ENCODE data around the gene CRISPLD2. TPM values are rescaled to one million over a fixed set of nuclear protein-coding genes. Genes with fewer than 3 reads are reported as not detected.

Gene CRISPLD2
- polyA plus RNA-seq, 1 experiment, result 103 TPM

- TF ChIP-seq, protein P1, sequence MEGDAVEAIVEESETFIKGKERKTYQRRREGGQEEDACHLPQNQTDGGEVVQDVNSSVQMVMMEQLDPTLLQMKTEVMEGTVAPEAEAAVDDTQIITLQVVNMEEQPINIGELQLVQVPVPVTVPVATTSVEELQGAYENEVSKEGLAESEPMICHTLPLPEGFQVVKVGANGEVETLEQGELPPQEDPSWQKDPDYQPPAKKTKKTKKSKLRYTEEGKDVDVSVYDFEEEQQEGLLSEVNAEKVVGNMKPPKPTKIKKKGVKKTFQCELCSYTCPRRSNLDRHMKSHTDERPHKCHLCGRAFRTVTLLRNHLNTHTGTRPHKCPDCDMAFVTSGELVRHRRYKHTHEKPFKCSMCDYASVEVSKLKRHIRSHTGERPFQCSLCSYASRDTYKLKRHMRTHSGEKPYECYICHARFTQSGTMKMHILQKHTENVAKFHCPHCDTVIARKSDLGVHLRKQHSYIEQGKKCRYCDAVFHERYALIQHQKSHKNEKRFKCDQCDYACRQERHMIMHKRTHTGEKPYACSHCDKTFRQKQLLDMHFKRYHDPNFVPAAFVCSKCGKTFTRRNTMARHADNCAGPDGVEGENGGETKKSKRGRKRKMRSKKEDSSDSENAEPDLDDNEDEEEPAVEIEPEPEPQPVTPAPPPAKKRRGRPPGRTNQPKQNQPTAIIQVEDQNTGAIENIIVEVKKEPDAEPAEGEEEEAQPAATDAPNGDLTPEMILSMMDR (IDR thresholded peaks at IDR 0.05; ENCODE audit: low read depth, low read length), result no peak
- H3K27ac ChIP-seq (ENCODE audit: low read depth, low read length), result no peak overlapping the region
- ChIA-PET POLR2A (no interaction called here), CTCF (interaction anchor here (0.6 kb wide), 1 partner anchor 65 kb away, joined by 17 read pairs; no protein-coding TSS in a partner anchor)
- DNase-seq (ENCODE audit: low read depth, low spot score), result no peak
- no peaks in the 10 kb centered on the region for H3K27me3 ChIP-seq (ENCODE audit: control insufficient read depth, insufficient read depth, low read length)
- no peak overlapping the region for H3K4me3 ChIP-seq (ENCODE audit: low read depth, low read length)
- no peaks in the 10 kb centered on the region for H3K9me3 ChIP-seq (ENCODE audit: control insufficient read depth, insufficient read depth, low read length)
These were observed 87.8 kb downstream of the CRISPLD2 start for GRCh38 chr16:84907575-84907974.

DNA sequence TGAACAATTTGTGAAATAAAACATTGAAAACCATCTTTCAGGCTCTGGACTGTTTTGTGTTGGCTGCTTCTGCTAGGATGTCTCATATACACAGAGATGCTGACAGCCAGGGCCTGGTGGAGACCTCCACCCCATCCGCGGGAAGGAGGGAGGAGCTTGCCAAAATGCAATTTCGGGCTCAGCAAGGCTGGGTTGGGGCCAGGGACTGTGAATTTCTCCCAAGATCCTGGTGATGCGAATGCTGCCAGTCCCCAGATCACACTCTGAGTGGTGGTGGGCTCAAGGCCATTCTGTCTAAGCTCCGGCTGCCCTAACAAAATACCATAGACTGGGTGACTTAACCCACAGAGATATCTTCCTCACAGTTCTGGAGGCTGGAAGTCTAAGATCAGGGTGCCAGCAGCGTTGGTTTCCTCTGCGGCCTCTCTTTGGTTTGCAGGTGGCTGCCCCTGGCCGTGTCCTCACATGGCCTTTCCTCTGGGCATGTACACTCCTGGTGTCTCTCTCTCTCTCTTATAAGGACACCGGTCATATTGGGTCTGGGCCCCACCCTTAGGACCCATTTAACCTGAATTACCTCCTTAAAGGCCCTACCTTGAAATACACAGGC lies 89.8 kb downstream of the CRISPLD2 start:
- no peak for DNase-seq (ENCODE audit: low read depth, low spot score)
- Histone ChIP-seq H3K27ac (ENCODE audit: low read depth, low read length) (no peak overlapping the region), H3K27me3 (ENCODE audit: control insufficient read depth, insufficient read depth, low read length) (no peaks in the 10 kb centered on the region), H3K4me3 (ENCODE audit: low read depth, low read length) (no peak overlapping the region), H3K9me3 (ENCODE audit: control insufficient read depth, insufficient read depth, low read length) (no peaks in the 10 kb centered on the region)
- ChIA-PET POLR2A (interaction anchor here (0.6 kb wide), 1 partner anchor 83 kb away, joined by 5 read pairs; no protein-coding TSS in a partner anchor), CTCF (interaction anchor here (0.6 kb wide), 1 partner anchor 38 kb away, joined by 7 read pairs; no protein-coding TSS in a partner anchor)
- TF ChIP-seq, protein P1 (IDR thresholded peaks at IDR 0.05; ENCODE audit: low read depth, low read length), result no peak

DNA sequence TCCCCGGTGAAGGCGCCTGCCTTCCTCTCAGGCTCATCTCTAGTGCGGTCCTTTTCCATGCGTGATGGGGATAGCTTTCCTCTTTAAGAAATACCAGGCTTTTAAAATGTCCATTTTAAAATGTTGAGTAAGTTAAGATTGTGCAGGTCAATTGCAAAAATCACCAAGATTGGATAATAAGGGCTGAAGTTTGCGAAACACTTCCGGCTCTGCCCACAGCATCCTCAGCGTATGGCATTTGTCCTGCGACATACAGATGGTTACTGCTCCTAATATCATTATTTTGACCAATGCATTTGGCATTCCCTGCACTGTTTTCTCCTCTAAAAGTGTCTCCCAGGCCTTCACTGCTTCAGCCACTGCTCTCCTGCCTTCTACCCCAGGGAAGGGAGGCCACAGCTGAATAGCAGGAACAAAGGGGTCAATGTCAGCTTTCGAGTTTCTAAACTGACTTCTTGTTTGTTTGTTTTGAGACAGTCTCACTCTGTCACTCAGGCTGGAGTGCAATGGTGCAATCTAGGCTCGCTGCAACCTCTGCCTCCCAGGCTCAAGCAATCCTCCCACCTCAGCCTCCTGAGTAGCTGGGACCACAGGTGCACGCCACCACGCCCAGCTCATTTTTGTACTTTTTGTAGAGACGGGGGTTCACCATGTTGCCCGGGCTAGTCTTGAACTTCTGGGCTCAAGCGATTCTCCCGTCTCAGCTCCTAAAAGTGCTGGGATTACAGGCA lies 91.9 kb downstream of the CRISPLD2 start:
- TF ChIP-seq, protein P1 (IDR thresholded peaks at IDR 0.05; ENCODE audit: low read depth, low read length), result no peak
- Histone ChIP-seq H3K4me3 (ENCODE audit: low read depth, low read length) (no peak overlapping the region), H3K9me3 (ENCODE audit: control insufficient read depth, insufficient read depth, low read length) (no peaks in the 10 kb centered on the region), H3K27me3 (ENCODE audit: control insufficient read depth, insufficient read depth, low read length) (peaks cover 13% of the 10 kb centered on the region), H3K27ac (ENCODE audit: low read depth, low read length) (no peak overlapping the region)
- ChIA-PET POLR2A (no interaction called here), CTCF (interaction anchor here (2.0 kb wide), 1 partner anchor 41 kb away, joined by 6 read pairs; no protein-coding TSS in a partner anchor)
- no peak for DNase-seq (ENCODE audit: low read depth, low spot score)

DNA sequence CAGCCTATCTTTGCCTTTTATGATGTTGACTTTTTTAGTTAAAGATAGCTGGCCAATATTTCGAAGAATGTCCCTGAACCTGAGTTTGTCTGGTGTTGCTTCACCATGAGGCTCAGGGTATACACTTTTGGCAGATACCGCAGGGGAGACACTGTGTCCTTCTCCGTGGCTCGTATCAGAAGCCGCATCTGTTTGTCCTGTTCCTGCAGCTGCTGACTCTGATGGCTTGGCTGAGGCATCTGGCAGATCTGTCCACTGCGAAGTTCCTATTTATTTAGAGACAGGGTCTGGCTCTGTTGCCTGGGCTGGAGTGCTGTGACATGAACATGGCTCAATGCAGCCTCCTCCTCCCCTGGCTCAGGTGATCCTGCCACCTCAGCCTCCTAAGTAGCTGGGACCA lies 93.5 kb downstream of the CRISPLD2 start:
- DNase-seq (ENCODE audit: low read depth, low spot score), result no peak
- POLR2A ChIA-PET, result no interaction called here
- Histone ChIP-seq H3K4me3 (ENCODE audit: low read depth, low read length) (no peak overlapping the region), H3K27ac (ENCODE audit: low read depth, low read length) (no peak overlapping the region), H3K9me3 (ENCODE audit: control insufficient read depth, insufficient read depth, low read length) (no peaks in the 10 kb centered on the region), H3K27me3 (ENCODE audit: control insufficient read depth, insufficient read depth, low read length) (peaks cover 22% of the 10 kb centered on the region)
- CTCF ChIA-PET, result interaction anchor here (1.5 to 2.0 kb wide), 2 partner anchors 12 to 40 kb away, joined by 3 to 6 read pairs; no protein-coding TSS in a partner anchor
- TF ChIP-seq, protein P1 (IDR thresholded peaks at IDR 0.05; ENCODE audit: low read depth, low read length), result no peak

DNA sequence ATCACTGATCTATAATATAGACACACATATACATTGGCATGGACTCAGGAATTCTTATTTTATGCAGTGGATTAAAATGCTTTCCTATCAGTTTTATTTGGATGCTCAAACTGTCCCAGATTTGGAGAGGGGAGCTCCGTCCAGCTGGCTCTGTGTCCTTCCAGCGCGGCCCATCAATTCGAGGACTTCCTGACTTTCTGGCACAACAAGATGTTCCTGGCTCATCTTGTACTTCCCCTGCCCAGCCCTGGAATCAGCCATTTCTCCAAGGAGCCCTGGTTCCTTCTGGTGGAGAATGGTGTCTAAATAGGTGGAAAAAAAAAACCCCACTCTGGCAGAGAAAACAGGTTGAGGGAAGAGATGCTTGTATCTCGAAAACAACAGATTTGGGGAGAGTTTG lies 94.5 kb downstream of the CRISPLD2 start:
- ChIA-PET CTCF (interaction anchor here (1.0 kb wide), 1 partner anchor 10 kb away, joined by 3 read pairs; no protein-coding TSS in a partner anchor), POLR2A (no interaction called here)
- Histone ChIP-seq H3K27ac (ENCODE audit: low read depth, low read length) (no peak overlapping the region), H3K27me3 (ENCODE audit: control insufficient read depth, insufficient read depth, low read length) (peaks cover 23% of the 10 kb centered on the region), H3K4me3 (ENCODE audit: low read depth, low read length) (no peak overlapping the region), H3K9me3 (ENCODE audit: control insufficient read depth, insufficient read depth, low read length) (no peaks in the 10 kb centered on the region)
- TF ChIP-seq, protein P1 (IDR thresholded peaks at IDR 0.05; ENCODE audit: low read depth, low read length), result no peak
- DNase-seq (ENCODE audit: low read depth, low spot score), result no peak

Data from AG04450 (cell line).